ENCODE data around the gene AKIP1.

GRCh38 chr11:8908099-8908498 lies 2.9 kb upstream of the AKIP1 start:
- TF ChIP-seq POLR2A (IDR thresholded peaks at IDR 0.05; ENCODE audit: extremely low read depth, insufficient read length) (no peak), CTCF (IDR thresholded peaks at IDR 0.05; ENCODE audit: low read depth, low read length) (no peak)

Data from NB4 (cell line).